ENCODE data around the gene BRD2. TPM values are rescaled to one million over a fixed set of nuclear protein-coding genes. Genes with fewer than 3 reads are reported as not detected.
A peak's percentile ranks its signal among the peaks of the same experiment; 100 is the strongest.

BRD2 gene
- total RNA-seq, 4 donors from 2014 or later = 130 to 150 (median 136) TPM

- TF ChIP-seq POLR2A (IDR thresholded peaks at IDR 0.05) (no peak), CTCF (IDR thresholded peaks at IDR 0.05) (peak in 1 of 5 experiments; percentile 6)
- 45 to 50% methylated on average over 8 of the region's 8 CpGs for WGBS, 2 donors
- no peaks in the 10 kb centered on the region for H3K9me3 ChIP-seq
Observed at GRCh38 chr6:33000055-33000454, 31.7 kb downstream of the BRD2 start.

GRCh38 chr6:33001685-33002084, 33.3 kb downstream of the BRD2 start:
- DNase-seq (ENCODE audit: low spot score in 2 of 2) = no peak
- Histone ChIP-seq H3K27me3 (peaks cover 0 to 11% of the 10 kb centered on the region in 2 donors), H3K9me3 (no peaks in the 10 kb centered on the region), H3K4me3 (no peak overlapping the region), H3K27ac (no peak overlapping the region), H3K36me3 (no peaks in the 10 kb centered on the region), H3K4me1 (no peaks in the 10 kb centered on the region)
- WGBS, 2 donors = 47 to 69% methylated on average over 4 of the region's 4 CpGs
- TF ChIP-seq CTCF (IDR thresholded peaks at IDR 0.05) = no peak
- no peak for TF ChIP-seq POLR2A (IDR thresholded peaks at IDR 0.05)
- no peak for TF ChIP-seq EP300 (IDR thresholded peaks at IDR 0.05)

More at GRCh38 chr6:33000055-33000454, 31.7 kb downstream of the BRD2 start:
- Histone ChIP-seq H3K4me1 (no peaks in the 10 kb centered on the region), H3K4me3 (no peak overlapping the region), H3K27me3 (peaks cover 0 to 11% of the 10 kb centered on the region in 2 donors), H3K27ac (no peak overlapping the region), H3K36me3 (no peaks in the 10 kb centered on the region)
- no peak for DNase-seq (ENCODE audit: low spot score in 2 of 2)

GRCh38 chr6:33004940-33005339, 36.5 kb downstream of the BRD2 start:
- no peak for TF ChIP-seq POLR2A (IDR thresholded peaks at IDR 0.05)
- TF ChIP-seq EP300 (IDR thresholded peaks at IDR 0.05) = no peak
- TF ChIP-seq CTCF (IDR thresholded peaks at IDR 0.05) = no peak
- peaks cover 0 to 8% of the 10 kb centered on the region in 2 donors for H3K27me3 ChIP-seq
- H3K36me3 ChIP-seq = no peaks in the 10 kb centered on the region
- DNase-seq (ENCODE audit: low spot score in 2 of 2) = no peak
- no peaks in the 10 kb centered on the region for H3K9me3 ChIP-seq
- no peak overlapping the region for H3K27ac ChIP-seq
- 77 to 82% methylated on average over 6 of the region's 6 CpGs for WGBS, 2 donors
- H3K4me1 ChIP-seq = peaks cover 0 to 6% (median 0%) of the 10 kb centered on the region in 4 donors
- H3K4me3 ChIP-seq = no peak overlapping the region

GRCh38 chr6:33007831-33008400, 39.5 kb downstream of the BRD2 start:
- no peaks in the 10 kb centered on the region for H3K36me3 ChIP-seq
- WGBS, 2 donors = 88% methylated on average over 26 of the region's 26 CpGs
- TF ChIP-seq EP300 (IDR thresholded peaks at IDR 0.05) (no peak), CTCF (IDR thresholded peaks at IDR 0.05) (no peak), POLR2A (IDR thresholded peaks at IDR 0.05) (no peak)
- H3K27ac ChIP-seq = no peak overlapping the region
- H3K9me3 ChIP-seq = no peaks in the 10 kb centered on the region
- peaks cover 0 to 6% (median 0%) of the 10 kb centered on the region in 4 donors for H3K4me1 ChIP-seq
- peaks cover 0 to 15% of the 10 kb centered on the region in 2 donors for H3K27me3 ChIP-seq
- no peak overlapping the region for H3K4me3 ChIP-seq
- DNase-seq (ENCODE audit: low spot score in 2 of 2) = no peak

GRCh38 chr6:33008944-33009861, 40.8 kb downstream of the BRD2 start, which contains the start of gene HLA-DOA:
Gene HLA-DOA, minus strand, starts transcription at chr6:33009591.
- Histone ChIP-seq H3K4me1 (peaks cover 0 to 6% (median 0%) of the 10 kb centered on the region in 4 donors), H3K4me3 (peak within 1 kb of the TSS in 3 of 4 donors; percentile 15 to 39 (median 35)), H3K9me3 (no peaks in the 10 kb centered on the region), H3K27me3 (peaks cover 0 to 24% of the 10 kb centered on the region in 2 donors), H3K36me3 (no peaks in the 10 kb centered on the region), H3K27ac (peak within 1 kb of the TSS in 1 of 4 donors; percentile 75)
- peak in 1 of 2 donors; percentile 33 for TF ChIP-seq POLR2A (IDR thresholded peaks at IDR 0.05)
- TF ChIP-seq EP300 (IDR thresholded peaks at IDR 0.05) = no peak
- TF ChIP-seq CTCF (IDR thresholded peaks at IDR 0.05) = no peak
- DNase-seq (ENCODE audit: low spot score in 2 of 2) = no peak
- 26 to 29% methylated on average over 24 of the region's 24 CpGs for WGBS, 2 donors
